ENCODE results near the gene DCN.

- TF ChIP-seq CTCF (IDR thresholded peaks at IDR 0.05; ENCODE audit: borderline replicate concordance, extremely low read depth, low read length, poor library complexity, severe bottlenecking) (no peak), EZH2 (IDR thresholded peaks at IDR 0.05; ENCODE audit: borderline replicate concordance, low read depth, low read length, severe bottlenecking) (no peak)
Observed at GRCh38 chr12:91216871-91217270, 34.3 kb upstream of the DCN start.
